Cardiac fibroblast (primary cell): Measurements from ENCODE around the gene TSPAN18.

Experiments
- DNase-seq, 2 donors: peaks; one replicate each; pipeline versions ENCODE4 v3.0.0 to v3.0.0-alpha.2; 2010; ENCODE audit warnings: low read depth in 2 of 2
- H3K4me3 ChIP-seq, 2 donors: replicated peaks in 1 of 2; 1 replicate in 1 of 2; 2 replicates in 1 of 2; pipeline ENCODE4 v1.5.1; 2011; ENCODE audit warnings: low read depth in 2 of 2, low read length in 2 of 2, mild to moderate bottlenecking in 2 of 2, moderate library complexity in 1 of 2
- TF ChIP-seq, protein P1 (sequence below): IDR thresholded peaks from one replicate; pipeline ENCODE4 v1.5.1; 2011; ENCODE audit warnings: low read depth, mild to moderate bottlenecking, low read length, inconsistent platforms

The TSPAN18 gene

DNA sequence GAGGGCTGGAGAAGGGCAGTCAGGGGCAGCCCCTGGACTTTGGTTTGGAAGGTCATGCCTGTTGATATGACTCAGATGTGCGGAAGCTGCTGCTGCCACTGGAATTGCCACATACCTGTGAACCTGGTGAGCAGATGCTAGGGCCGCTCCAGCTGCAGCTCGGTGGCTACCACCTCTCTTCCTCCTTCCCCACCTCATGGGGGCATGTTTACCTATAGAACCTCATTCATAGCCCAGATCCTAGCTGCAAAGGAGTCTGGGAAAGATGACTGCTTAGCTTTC is 17.5 kb upstream of the TSPAN18 start:
- DNase-seq = no peak
- TF ChIP-seq, protein P1, sequence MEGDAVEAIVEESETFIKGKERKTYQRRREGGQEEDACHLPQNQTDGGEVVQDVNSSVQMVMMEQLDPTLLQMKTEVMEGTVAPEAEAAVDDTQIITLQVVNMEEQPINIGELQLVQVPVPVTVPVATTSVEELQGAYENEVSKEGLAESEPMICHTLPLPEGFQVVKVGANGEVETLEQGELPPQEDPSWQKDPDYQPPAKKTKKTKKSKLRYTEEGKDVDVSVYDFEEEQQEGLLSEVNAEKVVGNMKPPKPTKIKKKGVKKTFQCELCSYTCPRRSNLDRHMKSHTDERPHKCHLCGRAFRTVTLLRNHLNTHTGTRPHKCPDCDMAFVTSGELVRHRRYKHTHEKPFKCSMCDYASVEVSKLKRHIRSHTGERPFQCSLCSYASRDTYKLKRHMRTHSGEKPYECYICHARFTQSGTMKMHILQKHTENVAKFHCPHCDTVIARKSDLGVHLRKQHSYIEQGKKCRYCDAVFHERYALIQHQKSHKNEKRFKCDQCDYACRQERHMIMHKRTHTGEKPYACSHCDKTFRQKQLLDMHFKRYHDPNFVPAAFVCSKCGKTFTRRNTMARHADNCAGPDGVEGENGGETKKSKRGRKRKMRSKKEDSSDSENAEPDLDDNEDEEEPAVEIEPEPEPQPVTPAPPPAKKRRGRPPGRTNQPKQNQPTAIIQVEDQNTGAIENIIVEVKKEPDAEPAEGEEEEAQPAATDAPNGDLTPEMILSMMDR = no peak
- no peak overlapping the region for H3K4me3 ChIP-seq

DNA sequence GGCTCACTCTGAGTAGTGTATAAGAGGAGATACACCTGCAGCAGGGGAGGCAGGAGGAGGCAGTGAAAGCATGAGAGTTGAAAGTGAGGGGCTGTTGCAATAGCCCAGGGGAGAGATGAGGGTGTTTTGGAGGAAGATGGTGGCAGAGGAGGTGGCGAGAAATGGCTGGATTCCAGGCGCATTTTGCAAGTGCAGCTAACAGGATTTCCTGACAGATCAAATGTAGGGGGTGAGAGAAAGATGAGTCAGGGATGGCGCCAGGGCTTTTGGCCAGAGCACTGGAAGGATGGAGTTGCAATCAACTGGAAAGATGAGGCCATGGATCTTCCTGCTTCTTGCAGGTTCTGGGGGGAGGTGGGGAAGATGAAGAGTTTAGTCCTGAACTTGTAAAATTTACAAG is 16.8 kb upstream of the TSPAN18 start:
- TF ChIP-seq, protein P1 = no peak
- no peak overlapping the region for H3K4me3 ChIP-seq
- peak; percentile 27 to 44 for DNase-seq

- DNase-seq = no peak
- TF ChIP-seq, protein P1 = no peak
- H3K4me3 ChIP-seq = no peak overlapping the region
Measured at GRCh38 chr11:44711113-44711786, 15.5 kb upstream of the TSPAN18 start.

DNA sequence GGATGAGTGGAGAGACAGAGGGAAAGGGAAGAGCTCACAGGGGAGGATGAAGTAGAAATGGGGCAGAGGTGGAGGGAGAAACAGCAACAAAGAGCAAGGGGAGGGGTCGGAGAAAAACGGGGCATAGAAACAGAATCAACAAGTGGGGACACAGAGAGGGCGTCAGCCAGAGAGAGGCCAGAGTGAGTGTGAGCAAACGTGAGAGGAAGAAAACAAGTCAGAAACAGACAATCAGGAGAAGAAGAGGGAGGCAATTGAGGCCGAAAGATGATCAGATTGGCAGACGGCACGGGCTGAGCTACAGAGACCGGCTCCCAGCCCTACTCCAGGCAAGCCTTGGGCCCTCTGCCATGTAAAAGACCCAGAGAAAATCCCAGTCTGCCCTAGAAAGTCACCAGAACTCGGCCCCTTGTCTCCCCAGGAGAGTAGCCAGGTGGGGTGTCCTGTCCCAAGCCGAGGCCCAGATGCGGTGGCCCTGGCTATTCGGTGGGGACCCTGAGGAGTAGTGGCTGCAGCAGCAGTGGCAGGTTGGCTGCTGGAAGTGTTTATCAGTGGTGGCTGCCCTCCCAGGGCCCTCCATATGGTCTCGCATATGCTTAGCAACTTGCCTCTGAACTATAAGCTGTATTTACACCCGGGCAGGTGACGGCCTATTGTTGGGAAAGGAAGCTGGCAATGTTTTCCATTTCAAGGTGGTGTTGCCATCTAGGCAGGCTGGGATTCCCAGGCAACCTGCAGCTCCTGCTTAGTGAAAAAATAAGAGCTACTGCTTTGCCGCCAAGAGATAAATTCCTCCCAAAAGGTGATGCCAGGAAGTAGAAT is 14.8 kb upstream of the TSPAN18 start:
- TF ChIP-seq, protein P1 = no peak
- no peak for DNase-seq
- no peak overlapping the region for H3K4me3 ChIP-seq

GRCh38 chr11:44713022-44713421 is 13.7 kb upstream of the TSPAN18 start:
- TF ChIP-seq, protein P1 = no peak
- DNase-seq = no peak
- H3K4me3 ChIP-seq = no peak overlapping the region

DNA sequence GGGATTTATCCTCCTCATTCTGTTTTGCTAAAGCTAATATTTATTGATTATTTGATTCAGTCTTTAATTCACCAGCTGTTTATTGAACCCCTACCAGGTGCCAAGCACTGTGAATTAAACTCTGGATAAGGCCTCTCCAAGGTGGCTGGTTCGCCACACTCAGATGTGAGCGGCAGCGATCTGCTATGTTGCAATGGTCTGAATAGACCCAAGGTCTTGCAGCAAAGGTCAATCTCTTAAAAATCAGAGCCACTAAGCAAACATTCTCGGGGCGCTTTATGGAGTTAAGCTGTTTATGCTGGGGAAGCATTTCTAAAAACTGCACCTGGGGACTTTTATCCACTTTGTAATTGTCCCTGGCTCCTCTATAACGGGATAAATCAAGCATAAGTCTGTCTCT is 10.5 kb upstream of the TSPAN18 start:
- TF ChIP-seq, protein P1 = no peak
- DNase-seq = no peak
- H3K4me3 ChIP-seq = no peak overlapping the region

DNA sequence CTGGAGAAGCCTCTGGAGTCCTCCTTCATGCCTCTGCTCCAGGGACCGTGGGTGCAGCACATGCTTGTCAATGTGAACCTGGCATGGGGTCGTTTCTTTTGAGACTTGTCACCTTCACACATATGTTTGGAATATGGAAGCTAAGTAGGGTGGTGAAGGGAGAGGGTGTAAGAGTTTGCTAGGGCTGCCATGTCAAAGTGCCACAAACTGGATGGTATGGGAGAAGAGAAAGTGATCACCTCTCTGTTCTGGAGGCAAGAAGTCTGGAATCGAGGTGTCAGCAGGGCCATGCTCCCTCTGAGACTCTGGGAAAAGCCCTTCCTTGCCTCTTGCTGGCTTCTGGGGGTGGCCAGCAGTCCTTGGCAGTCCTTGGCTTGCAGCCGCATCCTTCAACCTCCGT is 8.7 kb upstream of the TSPAN18 start:
- TF ChIP-seq, protein P1 = no peak
- no peak for DNase-seq

More for the DNA sequence above, 8.7 kb upstream of the TSPAN18 start:
- H3K4me3 ChIP-seq = no peak overlapping the region
